ENCODE measurements around the gene IL17RB.

- TF ChIP-seq GATA2 (IDR thresholded peaks at IDR 0.05; ENCODE audit: low read depth, low read length) = no peak
- TF ChIP-seq GATA3 (IDR thresholded peaks at IDR 0.05; ENCODE audit: low read depth, low read length) = no peak
Observed at GRCh38 chr3:53828581-53828980, 17.8 kb upstream of the IL17RB start.
